ENCODE measurements around the gene POC1B.

The POC1B gene

DNA sequence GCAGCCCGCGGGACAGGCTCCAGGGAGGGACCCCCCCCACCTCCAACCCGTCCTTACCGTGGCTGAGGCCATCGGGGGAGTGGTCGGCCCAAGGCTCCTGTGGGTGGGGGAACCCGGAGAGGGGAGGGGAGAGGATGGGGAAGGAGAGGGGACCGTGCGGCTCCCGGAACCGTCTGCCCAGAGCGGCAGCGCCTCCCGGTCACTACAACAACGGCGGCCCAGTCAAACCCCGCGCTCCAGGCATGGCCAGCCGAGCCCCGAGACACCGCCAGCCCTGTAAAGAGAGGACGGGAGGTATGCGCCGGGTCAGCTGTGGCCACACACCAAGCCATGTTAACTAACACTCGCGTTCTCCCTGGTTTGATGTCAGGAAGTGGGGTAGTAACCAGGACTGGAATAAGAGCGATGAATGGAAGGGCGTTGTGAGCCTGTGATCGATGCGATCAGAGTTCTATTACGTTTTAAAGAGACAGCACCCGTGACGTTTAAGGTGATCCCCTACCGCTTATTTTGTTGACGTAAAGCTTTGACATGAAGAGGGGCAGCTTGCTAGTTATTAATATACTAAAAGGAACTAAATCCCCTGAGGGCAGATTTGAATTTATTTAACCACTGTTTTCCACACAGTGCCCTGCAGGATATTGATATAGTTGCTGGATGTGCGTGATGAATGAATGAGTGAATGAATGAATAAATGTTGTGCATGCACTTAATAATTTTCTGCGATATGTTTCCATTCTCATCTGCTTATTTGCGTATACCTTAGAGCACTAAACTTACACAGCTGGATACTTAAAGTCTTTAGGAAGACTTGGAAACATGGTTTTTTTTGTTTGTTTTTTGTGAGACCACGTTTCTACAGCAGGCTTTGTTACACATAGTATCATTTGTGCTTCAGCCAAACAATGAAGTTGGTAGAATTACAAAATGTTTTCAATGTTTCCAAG is at the start of gene POC1B:
Gene POC1B, minus strand, starts transcription at position 224 of the 947 bp plus-strand sequence. Its CDS starts 152 bp downstream, at position 72.
- peak; percentile 88 for DNase-seq (ENCODE audit: low spot score)

DNA sequence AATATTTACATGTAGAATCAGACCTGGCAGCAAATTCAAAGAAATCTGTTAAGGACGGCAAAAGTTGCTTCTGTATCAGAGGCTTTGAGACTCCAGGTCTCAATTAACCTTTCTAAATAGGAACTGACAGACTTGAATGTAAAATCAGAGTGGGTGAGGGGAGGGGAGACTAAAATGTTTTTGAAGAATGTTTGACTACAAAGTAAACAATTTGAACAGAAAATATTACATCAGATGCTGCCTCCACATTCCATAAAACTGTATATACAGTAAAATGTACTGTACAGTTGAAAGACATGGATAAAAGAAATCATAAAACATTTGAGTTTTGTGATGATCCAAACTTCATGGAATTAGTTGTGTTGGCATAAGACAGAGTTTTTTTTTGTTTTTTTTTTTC is 49.5 kb upstream of the POC1B start:
- DNase-seq (ENCODE audit: low spot score) = no peak

DNA sequence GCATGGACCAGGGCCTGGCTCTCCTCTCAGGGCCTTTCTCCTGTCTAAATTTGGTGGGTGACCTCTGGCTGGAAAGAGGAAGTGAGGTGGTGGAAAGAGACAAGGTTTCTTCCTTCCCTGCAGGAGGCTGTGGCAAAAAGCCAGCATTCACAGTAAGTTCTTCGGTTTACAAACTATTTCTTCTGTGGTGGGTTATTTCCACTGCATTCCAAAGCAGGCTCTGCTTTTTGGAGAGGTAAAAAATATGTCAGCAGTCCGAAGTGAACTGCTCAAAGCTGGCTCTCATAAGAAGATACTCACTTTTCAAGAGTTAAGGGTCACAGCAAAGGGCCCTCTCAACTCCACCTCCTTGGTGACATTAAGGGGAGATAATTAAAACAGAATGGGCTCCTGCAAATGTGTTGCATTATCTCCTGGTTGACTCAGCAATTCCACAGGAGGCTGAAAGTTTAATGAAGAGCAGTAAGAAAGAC is 48.9 kb upstream of the POC1B start:
- no peak for DNase-seq (ENCODE audit: low spot score)

DNA sequence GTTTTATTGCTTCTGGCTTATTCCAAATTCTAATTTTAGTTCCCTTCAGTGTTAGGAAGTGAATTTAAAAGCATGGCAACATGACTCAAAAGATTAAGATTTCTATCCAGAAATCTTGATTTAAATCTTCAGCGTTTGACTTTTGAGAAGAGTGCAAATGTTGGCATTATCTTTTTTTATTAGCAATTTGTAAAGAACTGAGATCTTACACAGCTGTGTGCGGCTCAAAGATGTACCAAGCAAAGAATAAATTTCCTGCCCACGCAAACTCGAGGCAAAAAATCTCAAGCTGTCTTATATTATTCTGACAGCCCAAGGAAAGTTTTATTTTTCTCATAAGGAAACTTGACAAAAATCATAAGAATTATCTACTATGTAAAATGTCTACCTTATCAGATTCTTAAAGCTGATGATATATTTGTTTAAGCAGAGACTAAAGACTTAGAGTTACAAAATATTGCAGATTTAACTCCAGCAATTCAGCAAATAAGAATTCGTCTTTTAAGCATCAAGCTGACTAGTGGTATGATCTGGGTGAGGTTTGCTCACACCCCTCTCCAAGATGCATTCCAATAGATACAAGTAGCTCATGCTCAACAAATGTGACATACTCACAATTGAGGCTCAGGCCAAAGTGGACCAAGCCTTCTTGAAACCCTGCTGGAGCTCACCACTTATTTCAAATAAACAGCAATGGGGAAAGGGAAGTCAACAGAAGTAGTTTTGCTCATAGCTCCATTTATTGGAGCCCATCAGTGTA is 47.4 kb upstream of the POC1B start:
- DNase-seq (ENCODE audit: low spot score) = no peak

DNA sequence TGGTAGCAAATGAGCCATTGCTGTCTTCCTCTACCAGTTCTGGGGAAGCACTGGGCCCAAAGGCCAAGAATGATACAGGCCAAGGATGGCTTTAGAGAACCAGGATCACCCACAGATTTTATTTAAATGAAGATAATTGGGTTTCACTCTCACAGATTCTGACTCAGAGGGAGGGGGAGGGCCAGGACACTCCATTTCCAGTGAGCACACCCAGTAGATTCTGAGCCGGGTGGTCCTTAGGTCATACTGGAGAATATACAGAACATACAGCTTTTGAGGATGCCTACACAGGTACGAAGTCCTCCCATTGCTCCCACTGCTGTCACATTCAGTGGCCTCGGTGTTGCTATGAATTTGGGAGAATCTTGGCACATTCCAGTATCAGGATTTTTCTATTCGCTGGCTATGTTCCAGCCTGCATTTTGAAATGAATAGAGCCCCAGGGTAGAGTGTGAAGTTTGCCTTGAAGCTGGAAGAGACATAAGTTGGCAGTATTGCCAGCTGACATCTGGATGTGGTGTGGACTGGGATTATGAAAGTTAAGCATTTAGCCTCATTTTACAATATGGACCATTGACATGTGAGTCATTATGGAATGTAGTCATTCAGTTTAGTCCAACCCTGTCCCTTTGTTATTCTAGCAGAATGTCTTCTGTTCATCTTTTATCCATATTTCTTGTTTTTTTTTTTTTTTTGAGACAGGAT is 45.8 kb upstream of the POC1B start:
- DNase-seq (ENCODE audit: low spot score) = no peak

DNA sequence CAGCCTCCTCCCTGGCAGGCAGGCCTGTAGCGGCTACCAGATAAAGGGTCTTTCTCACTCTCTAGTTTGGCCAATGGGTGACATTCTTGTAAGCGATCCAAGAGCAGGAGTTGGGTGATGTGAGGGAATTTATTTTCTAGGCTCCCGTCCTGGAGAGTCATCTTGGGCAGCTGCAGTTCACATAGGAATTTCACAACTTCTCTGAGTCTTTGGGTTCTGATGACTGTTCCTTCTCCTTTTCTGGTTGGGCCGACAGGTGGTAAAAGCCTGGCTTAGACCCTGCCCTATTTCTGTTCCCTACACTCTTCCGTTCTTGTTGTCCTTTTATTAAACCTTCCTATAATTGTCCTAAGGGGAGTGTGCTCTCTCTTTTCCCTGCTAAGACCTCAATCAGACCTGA is 42.6 kb upstream of the POC1B start:
- no peak for DNase-seq (ENCODE audit: low spot score)

DNA sequence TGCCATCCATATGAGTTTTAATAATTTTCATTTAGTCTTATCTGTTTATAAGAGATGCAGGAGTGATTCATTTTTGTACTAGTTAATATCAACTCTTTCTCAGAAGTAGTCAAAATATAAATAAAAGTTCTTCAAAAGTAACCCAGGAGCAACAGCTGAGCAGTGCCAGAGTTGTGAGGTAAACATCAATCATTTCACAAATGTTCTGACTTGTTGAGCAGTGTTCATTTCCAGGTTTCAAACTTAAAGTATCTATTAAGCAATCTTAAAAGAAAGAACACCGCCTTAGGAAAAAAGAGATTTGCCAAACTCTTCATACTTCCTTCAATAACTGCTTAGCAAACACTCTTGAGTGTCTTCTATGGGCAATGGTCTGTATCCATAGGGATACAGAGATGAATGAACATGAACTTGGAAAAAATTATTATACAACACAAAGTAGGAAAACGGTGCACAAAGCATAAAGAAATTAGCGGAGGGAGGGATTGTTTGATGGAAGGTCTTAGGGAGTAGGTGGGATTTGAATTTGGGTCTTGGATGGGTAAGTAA is 41.9 kb upstream of the POC1B start:
- no peak for DNase-seq (ENCODE audit: low spot score)

DNA sequence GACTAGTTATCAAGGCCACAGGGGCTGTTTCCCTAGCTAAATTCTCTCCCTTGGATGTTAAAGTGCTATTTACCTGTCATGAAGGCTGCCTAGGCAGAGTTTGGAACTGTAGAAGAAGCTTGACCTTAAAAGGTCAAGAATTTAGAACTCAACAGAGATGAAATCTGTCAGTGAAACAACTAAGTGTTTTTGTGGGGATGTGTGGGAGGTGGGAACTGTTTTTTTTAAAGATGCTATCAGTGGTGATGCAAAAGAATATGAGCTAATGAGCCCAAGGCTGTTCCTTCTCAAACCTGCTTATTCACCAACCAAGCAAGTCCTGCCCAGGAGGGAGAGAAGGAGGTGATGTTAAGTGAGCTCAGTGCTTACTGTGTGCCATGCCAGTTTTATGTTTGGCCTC is 40.8 kb upstream of the POC1B start:
- no peak for DNase-seq (ENCODE audit: low spot score)

DNA sequence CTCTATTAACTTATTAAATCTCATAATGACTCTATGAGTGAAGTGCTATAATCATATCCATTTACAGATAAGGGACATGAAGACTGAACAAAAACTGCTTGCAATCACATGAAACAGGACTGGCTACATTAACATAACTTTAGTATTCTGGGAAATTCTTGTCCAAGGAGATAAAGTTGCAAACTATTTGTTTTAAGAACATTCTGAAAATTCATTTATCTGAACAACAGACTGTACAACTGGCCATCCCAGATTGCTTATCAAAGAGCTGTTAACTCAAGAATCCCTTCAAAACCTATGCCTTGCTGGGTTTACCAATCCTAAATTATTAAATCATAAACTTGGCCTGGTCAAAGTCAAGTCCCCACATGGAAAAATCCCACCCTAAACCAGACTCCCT is 39.2 kb upstream of the POC1B start:
- no peak for DNase-seq (ENCODE audit: low spot score)

DNA sequence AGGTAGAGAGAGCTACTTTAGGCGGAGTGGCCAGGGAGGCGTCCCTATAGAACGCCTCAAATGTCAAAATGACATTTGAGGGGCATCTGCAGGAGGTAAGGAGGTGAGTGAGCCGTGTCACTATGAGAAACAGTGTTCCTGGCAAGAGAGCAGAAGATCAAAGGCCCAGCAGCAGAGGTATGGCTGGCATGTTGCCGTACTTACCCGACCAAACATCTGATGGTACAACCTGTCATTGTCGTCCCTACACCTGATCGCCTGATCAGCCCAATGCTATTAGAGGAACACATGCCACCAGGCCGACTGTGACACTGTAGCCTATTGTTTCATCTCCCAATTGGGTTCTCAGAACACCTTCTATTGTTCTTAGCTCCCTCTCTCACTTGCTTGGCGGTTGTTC is 33.9 kb upstream of the POC1B start:
- no peak for DNase-seq (ENCODE audit: low spot score)

DNA sequence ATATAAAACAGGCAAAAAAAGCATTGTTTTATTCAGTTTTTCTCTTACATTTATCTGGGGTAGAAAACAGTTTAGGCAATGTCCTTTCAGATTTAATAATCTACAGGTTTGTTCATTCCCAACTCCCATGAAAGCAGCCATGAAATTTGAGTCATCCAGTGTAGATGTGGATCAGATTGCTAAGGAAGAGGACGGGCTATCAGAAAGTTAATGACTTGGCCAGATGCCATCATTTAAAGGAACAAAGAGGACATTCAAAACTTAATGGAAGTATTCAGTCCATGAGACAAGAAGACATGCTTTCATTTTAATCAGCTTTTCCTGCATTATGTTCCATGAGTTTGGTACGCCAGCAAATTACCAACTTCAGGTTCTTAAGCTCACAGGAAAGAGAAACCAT is 31.1 kb upstream of the POC1B start:
- DNase-seq (ENCODE audit: low spot score) = no peak

DNA sequence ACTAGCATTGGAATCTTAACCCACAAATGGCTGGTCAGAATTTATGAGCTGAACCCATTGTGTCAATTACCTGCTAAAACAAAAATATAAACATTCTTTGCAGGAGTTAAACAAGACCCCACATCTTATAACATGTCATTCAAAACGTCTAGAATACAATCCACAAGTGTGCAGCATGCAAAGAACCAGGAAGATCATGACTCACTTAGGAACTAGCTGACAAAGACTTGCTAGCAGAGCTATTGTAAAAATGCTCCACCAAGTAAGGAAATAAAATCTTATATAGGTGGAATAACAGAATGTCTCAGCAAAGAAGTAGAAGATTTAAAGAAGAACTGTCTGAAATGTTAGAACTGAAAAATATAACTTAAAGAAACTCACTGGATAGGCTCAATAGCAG is 26.5 kb upstream of the POC1B start:
- DNase-seq (ENCODE audit: low spot score) = no peak

DNA sequence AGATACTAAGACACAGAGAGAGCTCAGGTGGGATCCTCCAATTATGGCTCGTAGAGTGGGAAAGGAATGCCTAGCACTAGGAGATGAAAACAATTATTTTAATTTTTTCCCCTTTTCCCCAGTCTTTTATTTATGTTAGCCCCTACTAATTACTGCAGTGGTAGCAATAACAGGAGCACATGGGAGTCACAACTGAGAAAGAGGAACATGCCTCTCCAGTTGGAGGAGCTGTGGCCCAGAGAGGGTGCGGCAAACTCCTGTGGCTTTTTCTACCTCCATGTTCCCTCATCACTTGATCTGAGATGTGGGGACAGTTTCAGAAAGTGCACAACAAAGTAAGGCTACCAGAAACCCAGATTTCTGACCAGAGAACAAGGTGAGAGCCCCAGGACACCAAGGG is 25.9 kb upstream of the POC1B start:
- no peak for DNase-seq (ENCODE audit: low spot score)

DNA sequence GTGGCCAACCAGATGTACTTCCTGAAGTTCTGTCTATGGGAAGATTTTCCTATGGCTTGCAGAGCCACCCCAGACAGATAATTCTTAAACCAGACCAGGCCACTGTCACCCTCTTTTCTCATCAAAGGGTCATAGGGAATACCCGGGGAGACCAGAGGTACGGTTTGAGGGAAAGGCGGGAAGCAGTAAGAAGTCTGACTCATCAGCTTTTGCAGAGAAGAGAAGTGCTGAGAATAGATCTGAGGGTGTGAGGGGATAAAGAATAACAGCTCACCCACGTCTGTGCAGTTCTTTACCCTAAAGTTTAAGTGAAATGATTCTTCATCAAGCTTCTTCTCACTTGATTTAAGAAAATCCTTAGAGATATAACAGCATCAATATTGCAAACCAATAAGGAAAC is 21.3 kb upstream of the POC1B start:
- no peak for DNase-seq (ENCODE audit: low spot score)

DNA sequence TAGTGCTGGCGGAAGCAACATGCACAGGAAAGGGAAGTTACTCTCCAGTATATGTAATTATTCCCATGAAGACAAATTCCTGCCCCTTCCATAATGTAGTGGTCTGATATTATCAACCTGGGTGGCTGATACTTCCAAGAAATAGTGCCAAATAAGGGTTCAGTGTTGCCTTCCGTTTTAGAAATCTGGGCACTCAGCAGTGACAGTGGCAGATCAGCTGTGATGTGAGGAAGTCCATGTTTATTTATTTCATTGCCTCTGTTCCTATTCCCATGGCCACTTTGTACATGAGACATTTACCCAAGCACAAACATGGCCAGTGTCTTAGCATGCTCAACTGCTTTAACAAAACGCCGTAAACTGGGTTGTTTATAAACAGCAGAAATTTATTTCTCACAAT is 20.3 kb upstream of the POC1B start:
- no peak for DNase-seq (ENCODE audit: low spot score)

DNA sequence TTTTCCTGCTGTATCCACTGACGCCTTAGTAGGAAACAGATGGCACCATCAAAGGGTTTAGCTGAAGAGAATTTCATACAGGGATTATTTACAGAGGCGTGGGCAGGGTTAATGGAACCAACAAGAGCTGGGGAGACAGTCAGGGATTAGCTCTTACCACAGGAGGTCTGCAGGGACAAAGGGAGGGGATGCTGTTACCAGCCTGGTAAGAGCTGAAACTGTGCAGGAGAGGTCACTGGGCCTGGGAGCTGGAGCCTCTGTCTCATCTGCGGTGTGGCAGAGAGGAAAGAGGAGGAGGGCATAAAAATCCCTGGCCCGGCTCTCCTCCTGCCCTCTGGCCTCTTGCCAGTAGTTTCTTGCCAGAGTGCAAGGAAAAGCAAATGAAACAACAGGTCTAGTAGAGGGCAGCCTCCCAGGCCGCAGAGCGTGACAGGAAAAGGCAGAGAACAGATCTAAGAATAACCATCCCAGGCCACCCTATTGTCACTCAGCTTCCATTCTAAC is 18.9 kb upstream of the POC1B start:
- peak; percentile 79 for DNase-seq (ENCODE audit: low spot score)

DNA sequence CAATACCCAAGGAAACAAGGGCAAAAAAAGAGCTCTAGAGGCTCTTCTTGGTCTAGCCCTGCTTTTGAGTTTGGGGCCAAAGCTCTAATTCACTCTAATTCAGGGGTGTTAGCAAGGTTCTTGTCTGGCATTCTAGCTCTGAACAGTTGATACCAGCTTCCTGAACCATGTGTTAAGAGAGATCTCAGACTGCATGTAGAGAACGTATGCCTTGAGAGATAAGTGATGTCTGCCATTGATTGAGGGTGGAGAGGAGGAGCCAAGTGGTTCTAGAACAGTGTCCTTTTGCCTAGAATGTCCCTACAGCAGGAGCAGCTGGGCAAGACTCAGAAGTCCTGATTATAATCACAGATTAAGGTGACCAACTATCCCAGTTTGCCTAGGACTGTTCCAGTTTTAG is 18.2 kb upstream of the POC1B start:
- DNase-seq (ENCODE audit: low spot score) = no peak

DNA sequence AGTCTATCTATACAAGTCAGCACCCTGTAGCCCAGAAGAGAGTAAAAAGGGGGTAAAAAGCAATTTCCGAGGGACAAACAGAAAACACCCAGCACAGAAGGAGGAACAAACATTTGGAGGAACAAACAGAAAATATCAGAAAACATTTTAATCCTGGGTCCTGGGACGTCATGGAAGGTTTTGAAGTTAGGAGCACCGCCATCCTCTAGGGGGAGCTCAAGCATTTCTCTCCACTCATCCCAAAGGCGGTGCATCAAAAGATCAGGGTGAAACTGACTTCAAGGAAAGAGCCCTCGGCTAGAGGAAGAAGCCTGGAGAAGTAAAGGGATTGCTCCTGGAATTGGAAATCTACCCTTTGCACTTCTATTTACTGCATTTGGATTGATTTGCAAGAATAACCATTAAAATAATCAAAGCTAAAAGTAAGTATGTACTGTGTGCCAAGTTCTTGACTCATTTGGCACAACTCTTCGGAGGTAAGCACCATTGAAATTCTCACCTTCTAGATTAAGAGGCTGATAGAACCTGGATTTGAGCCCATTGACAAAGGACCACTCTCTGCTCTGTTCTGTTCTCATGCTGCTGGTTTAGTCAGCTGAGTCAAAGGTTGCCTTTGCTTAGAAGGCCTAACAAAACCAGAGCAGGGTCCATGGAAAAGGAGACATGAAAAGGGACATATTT is 17.2 kb upstream of the POC1B start:
- peak; percentile 77 for DNase-seq (ENCODE audit: low spot score)

DNA sequence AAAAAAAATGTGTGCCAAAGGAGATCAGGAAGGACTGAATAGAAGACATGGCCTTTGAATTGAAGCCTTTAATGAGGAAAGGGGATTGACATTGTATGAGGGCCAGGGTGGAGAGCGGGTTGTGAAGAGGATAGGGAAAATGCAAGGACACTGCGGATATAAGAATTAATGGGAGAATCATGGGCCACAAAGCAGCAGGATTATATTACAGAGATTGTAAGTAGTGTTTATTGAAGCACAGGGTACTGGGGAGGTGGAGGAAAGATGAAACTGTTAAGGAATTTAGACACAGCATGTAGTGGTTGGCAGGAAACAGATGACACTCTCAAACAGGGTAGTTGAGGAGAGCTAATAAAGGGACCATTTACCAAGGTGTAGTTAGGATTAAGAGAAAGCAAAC is 16.4 kb upstream of the POC1B start:
- no peak for DNase-seq (ENCODE audit: low spot score)

DNA sequence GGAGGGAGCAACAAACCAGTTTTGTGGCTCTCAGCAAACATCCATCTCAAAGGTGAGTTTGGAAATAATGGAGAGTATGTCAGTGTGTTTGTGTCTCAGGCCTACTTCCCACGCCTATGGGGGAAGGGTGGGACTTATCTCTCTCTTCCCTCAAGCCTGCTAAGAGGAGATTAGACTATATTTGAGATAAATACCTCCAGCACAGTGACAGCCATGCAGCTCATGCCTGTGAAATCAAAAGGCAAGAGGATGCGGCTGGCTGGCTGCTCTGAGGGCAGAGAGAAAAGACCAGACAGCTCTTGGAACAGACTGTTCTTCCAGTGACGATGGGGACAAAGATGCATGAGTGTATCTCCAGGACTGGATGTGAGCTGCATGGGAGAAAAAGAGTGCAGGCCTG is 14.7 kb upstream of the POC1B start:
- peak; percentile 44 for DNase-seq (ENCODE audit: low spot score)

DNA sequence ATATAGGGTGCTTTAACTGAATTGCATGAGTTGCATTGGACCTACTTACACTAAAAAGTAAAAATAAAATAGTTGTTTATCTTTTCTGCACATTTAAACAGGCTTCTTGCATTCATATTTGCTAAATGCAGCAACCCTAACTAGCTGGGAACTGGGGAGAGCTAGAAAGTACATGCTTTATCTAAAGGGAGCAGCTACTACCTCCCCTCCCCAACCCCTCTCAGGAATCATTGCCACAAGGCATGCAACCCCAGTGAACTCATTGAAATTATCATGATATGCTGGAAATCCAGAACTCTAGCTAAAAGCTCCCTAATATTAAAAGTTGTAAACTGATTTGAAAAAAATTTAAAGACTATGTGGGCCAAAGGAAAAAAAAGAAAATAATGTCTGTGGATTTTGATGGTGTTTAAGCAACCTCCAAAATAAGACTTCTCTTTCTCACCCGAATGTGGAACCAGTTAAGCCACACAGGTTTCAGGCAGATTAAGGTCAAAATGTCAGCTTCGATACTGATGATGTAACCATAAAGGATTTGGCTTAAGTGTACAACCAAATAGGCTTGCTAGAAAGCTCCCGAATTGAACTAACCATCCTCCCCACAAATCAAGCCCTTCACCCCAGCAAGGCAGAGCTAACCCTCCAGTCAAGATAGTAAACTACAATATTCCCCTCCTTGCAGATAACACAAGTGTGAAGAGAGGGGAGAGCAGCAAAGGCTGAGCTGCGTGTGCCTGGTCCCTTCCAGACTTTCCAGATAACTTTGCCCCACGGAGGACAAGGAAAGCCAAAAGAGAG is 13.8 kb upstream of the POC1B start:
- no peak for DNase-seq (ENCODE audit: low spot score)
